ENCODE results near the gene PHF12. TPM values are rescaled to one million over a fixed set of nuclear protein-coding genes. Genes with fewer than 3 reads are reported as not detected.

Gene PHF12
- total RNA-seq, 1 experiment from 2014 or later = 35.7 TPM

DNA sequence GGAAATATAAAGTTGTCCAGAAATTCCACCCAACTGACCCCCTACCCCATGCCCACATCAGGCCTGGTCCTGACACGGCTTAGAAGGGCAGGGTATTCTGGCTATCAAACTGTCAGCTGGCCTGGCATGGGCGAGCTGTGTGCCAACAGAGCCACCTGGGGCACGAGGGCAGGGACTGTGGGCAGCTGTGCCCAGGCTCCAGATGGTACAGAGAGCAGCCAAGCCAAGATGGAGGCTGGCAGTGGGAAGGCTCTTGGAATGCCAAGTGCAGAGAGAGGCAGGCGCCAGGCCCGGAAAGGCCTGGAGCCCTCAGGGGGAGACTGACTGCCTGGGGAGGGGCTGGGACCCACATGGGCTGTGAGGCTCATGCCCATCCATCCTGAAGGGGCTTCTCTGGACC lies 24.3 kb upstream of the PHF12 start:
- CTCF ChIA-PET = no interaction called here
- no peak overlapping the region for H2AFZ ChIP-seq (ENCODE audit: low read depth, low read length, poor library complexity, severe bottlenecking)
- no peak for DNase-seq (ENCODE audit: low read depth, low spot score)
- no peaks in the 10 kb centered on the region for H3K4me1 ChIP-seq (ENCODE audit: control insufficient read depth in 1 of 2, insufficient read depth in 2 of 2, low read length in 2 of 2)
- H3K4me2 ChIP-seq (ENCODE audit: low read length) = no peak overlapping the region
- H3K9me2 ChIP-seq (ENCODE audit: insufficient read depth) = no peaks in the 10 kb centered on the region
- no peaks in the 10 kb centered on the region for H3K9me3 ChIP-seq (ENCODE audit: control insufficient read depth in 1 of 2, insufficient read depth in 1 of 2, low read depth in 1 of 2, low read length in 2 of 2)
- H3K9ac ChIP-seq (ENCODE audit: low read length) = no peak overlapping the region
- TF ChIP-seq FOSL1 (IDR thresholded peaks at IDR 0.05; ENCODE audit: low read depth) (no peak), YY1 (IDR thresholded peaks at IDR 0.05; ENCODE audit: extremely low read depth, insufficient replicate concordance, low read depth, low read length) (no peak), EZH2 (IDR thresholded peaks at IDR 0.05) (no peak), RAD21 (IDR thresholded peaks at IDR 0.05; ENCODE audit: low read depth) (no peak), SP1 (IDR thresholded peaks at IDR 0.05; ENCODE audit: low read depth) (no peak), EGR1 (IDR thresholded peaks at IDR 0.05; ENCODE audit: low read depth) (no peak), ELF1 (IDR thresholded peaks at IDR 0.05; ENCODE audit: borderline replicate concordance, low read depth) (no peak), ZFX (IDR thresholded peaks at IDR 0.05) (no peak), ZNF274 (IDR thresholded peaks at IDR 0.05; ENCODE audit: low read depth, low read length) (no peak), SRF (IDR thresholded peaks at IDR 0.05; ENCODE audit: low read depth) (no peak), TCF7L2 (IDR thresholded peaks at IDR 0.05; ENCODE audit: borderline replicate concordance, extremely low read depth, insufficient read depth, insufficient read length) (no peak), CEBPB (IDR thresholded peaks at IDR 0.05; ENCODE audit: low read depth) (no peak), JUND (IDR thresholded peaks at IDR 0.05) (no peak), POLR2AphosphoS5 (IDR thresholded peaks at IDR 0.05; ENCODE audit: low read depth, low read length) (no peak), EZH2phosphoT487 (IDR thresholded peaks at IDR 0.05; ENCODE audit: borderline replicate concordance) (no peak), SIN3A (IDR thresholded peaks at IDR 0.05; ENCODE audit: low read depth) (no peak)
- TF ChIP-seq, protein P1, sequence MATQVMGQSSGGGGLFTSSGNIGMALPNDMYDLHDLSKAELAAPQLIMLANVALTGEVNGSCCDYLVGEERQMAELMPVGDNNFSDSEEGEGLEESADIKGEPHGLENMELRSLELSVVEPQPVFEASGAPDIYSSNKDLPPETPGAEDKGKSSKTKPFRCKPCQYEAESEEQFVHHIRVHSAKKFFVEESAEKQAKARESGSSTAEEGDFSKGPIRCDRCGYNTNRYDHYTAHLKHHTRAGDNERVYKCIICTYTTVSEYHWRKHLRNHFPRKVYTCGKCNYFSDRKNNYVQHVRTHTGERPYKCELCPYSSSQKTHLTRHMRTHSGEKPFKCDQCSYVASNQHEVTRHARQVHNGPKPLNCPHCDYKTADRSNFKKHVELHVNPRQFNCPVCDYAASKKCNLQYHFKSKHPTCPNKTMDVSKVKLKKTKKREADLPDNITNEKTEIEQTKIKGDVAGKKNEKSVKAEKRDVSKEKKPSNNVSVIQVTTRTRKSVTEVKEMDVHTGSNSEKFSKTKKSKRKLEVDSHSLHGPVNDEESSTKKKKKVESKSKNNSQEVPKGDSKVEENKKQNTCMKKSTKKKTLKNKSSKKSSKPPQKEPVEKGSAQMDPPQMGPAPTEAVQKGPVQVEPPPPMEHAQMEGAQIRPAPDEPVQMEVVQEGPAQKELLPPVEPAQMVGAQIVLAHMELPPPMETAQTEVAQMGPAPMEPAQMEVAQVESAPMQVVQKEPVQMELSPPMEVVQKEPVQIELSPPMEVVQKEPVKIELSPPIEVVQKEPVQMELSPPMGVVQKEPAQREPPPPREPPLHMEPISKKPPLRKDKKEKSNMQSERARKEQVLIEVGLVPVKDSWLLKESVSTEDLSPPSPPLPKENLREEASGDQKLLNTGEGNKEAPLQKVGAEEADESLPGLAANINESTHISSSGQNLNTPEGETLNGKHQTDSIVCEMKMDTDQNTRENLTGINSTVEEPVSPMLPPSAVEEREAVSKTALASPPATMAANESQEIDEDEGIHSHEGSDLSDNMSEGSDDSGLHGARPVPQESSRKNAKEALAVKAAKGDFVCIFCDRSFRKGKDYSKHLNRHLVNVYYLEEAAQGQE (IDR thresholded peaks at IDR 0.05; ENCODE audit: low read depth) = no peak
- TF ChIP-seq, protein P2, sequence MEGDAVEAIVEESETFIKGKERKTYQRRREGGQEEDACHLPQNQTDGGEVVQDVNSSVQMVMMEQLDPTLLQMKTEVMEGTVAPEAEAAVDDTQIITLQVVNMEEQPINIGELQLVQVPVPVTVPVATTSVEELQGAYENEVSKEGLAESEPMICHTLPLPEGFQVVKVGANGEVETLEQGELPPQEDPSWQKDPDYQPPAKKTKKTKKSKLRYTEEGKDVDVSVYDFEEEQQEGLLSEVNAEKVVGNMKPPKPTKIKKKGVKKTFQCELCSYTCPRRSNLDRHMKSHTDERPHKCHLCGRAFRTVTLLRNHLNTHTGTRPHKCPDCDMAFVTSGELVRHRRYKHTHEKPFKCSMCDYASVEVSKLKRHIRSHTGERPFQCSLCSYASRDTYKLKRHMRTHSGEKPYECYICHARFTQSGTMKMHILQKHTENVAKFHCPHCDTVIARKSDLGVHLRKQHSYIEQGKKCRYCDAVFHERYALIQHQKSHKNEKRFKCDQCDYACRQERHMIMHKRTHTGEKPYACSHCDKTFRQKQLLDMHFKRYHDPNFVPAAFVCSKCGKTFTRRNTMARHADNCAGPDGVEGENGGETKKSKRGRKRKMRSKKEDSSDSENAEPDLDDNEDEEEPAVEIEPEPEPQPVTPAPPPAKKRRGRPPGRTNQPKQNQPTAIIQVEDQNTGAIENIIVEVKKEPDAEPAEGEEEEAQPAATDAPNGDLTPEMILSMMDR (IDR thresholded peaks at IDR 0.05 in 2 of 3, conservative IDR thresholded peaks at IDR 0.05 in 1 of 3; ENCODE audit: borderline replicate concordance in 1 of 3, insufficient read depth in 1 of 3, low read depth in 2 of 3, low read length in 2 of 3) = no peak
- TF ChIP-seq, protein P3, sequence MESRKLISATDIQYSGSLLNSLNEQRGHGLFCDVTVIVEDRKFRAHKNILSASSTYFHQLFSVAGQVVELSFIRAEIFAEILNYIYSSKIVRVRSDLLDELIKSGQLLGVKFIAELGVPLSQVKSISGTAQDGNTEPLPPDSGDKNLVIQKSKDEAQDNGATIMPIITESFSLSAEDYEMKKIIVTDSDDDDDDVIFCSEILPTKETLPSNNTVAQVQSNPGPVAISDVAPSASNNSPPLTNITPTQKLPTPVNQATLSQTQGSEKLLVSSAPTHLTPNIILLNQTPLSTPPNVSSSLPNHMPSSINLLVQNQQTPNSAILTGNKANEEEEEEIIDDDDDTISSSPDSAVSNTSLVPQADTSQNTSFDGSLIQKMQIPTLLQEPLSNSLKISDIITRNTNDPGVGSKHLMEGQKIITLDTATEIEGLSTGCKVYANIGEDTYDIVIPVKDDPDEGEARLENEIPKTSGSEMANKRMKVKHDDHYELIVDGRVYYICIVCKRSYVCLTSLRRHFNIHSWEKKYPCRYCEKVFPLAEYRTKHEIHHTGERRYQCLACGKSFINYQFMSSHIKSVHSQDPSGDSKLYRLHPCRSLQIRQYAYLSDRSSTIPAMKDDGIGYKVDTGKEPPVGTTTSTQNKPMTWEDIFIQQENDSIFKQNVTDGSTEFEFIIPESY (IDR thresholded peaks at IDR 0.05; ENCODE audit: extremely low read depth, insufficient replicate concordance, low read length) = no peak
- no peaks in the 10 kb centered on the region for H4K20me1 ChIP-seq (ENCODE audit: insufficient read depth)
- no peak for ATAC-seq
- no peaks in the 10 kb centered on the region for H3K36me3 ChIP-seq (ENCODE audit: control insufficient read depth in 1 of 2, insufficient read depth in 2 of 2, low read length in 2 of 2)
- H3K27ac ChIP-seq (ENCODE audit: low read depth, low read length) = no peak overlapping the region
- intact Hi-C loops (cut with micrococcal nuclease) = no loop called here
- H3K79me2 ChIP-seq (ENCODE audit: insufficient read depth, low read length) = no peaks in the 10 kb centered on the region
- RAD21 ChIA-PET (ENCODE audit: low non-redundant PET in 1 of 2, low total read pairs in 2 of 2, uncharacterized antibody in 2 of 2, unreplicated experiment in 2 of 2) = no interaction called here
- BruUV-seq (replicated peaks) = no TSS peak
- peaks cover 15% of the 10 kb centered on the region; the same call in 1 of the 2 replicates for H3K27me3 ChIP-seq (ENCODE audit: insufficient read depth, low read length)
- no peak overlapping the region for H3K4me3 ChIP-seq (replicated peaks in 1 of 2; ENCODE audit: low read depth in 1 of 2, low read length in 2 of 2)
- POLR2A ChIA-PET = no interaction called here
